Heart left ventricle (tissue), 16 donors: Measurements from ENCODE around the gene RUSC2. TPM values are rescaled to one million over a fixed set of nuclear protein-coding genes. Genes with fewer than 3 reads are reported as not detected.

Experiments
- ATAC-seq, 4 donors: fragments of 200-7000 bp; cut with Tn5 transposase; one replicate each; pipeline ENCODE4 v1.9.1; 2020 to 2022; ENCODE audit warnings: moderate library complexity in 4 of 4, mild to moderate bottlenecking in 3 of 4, moderate number of reproducible peaks in 1 of 4
- DNase-seq, 5 donors: peaks; one replicate each; pipeline ENCODE4 v3.0.0-alpha.2; 2020
- H3K27ac ChIP-seq, 12 donors: fragments of 200-600 bp; sonication (generic) in 4 of 12; one replicate each; pipeline versions ENCODE4 v1.5.0 to v1.8.0; 2016 to 2022; ENCODE audit warnings: mild to moderate bottlenecking in 2 of 12
- H3K27me3 ChIP-seq, 9 donors: fragments of 200-600 bp; sonication (generic) in 2 of 9; one replicate each; pipeline versions ENCODE4 v1.5.1 to v1.8.0; 2016 to 2022; ENCODE audit warnings: mild to moderate bottlenecking in 3 of 9
- H3K36me3 ChIP-seq, 9 donors: fragments of 200-600 bp; sonication (generic) in 2 of 9; one replicate each; pipeline versions ENCODE4 v1.5.0 to v1.8.0; 2018 to 2022; ENCODE audit warnings: mild to moderate bottlenecking in 2 of 9
- H3K4me1 ChIP-seq, 12 donors: fragments of 200-600 bp; sonication (generic) in 4 of 12; one replicate each; pipeline versions ENCODE4 v1.5.0 to v1.8.0; 2016 to 2022; ENCODE audit warnings: mild to moderate bottlenecking in 3 of 12
- H3K4me3 ChIP-seq, 12 donors: fragments of 200-600 bp; sonication (generic) in 4 of 12; one replicate each; pipeline versions ENCODE4 v1.5.0 to v1.8.0; 2017 to 2022; ENCODE audit warnings: mild to moderate bottlenecking in 9 of 12, moderate library complexity in 4 of 12
- H3K9me3 ChIP-seq, 12 donors: fragments of 200-600 bp; sonication (generic) in 4 of 12; one replicate each; pipeline versions ENCODE4 v1.5.0 to v1.8.0; 2016 to 2022; ENCODE audit warnings: mild to moderate bottlenecking in 1 of 12
- POLR2A ChIP-seq, 2 donors: fragments of 450-650 bp; IDR thresholded peaks; one replicate each; pipeline ENCODE4 v1.6.1; 2017; ENCODE audit warnings: antibody characterized with exemption in 2 of 2, mild to moderate bottlenecking in 2 of 2, moderate library complexity in 2 of 2
- WGBS, 4 donors: extraction: QIAGEN DNeasy Blood & Tissue Kit in 2 of 4; methylation state at CpG; one replicate each; pipeline versions ENCODE4 v1.1.5 to v1.1.7; 2013 to 2018; 5-methylcytosine and 5-hydroxymethylcytosine counted together
- intact Hi-C, 10 donors: fragments of 100-400 bp; cut with DNase I; formaldehyde crosslinking; loops; one replicate each; pipeline versions ENCODE4 v1.11.1 to v1.14.2; 2022
- polyA plus RNA-seq, 2 donors: library from polyadenylated mRNA; stranded (reverse); fragments of 200-250 nt; gene quantifications; one replicate each; pipeline ENCODE4 v1.2.3, GENCODE V29; 2013
- total RNA-seq, 9 donors: library from RNA; depleted of rRNA in 2 of 9; stranded (reverse); fragments of >200 nt in 2 of 9; fragmentation: NEBNext Ultra II Directional in 3 of 9; extraction: Animal tissue kit (Norgen Biotek cat#: 25700) in 3 of 9; gene quantifications; one replicate each; pipeline versions ENCODE4 v1.1.0 to v1.2.4, GENCODE V29; 2016 to 2023
- TF ChIP-seq, protein P1 (sequence below), 12 donors: fragments of 200-600 bp; sonication (generic) in 4 of 12; IDR thresholded peaks; one replicate each; pipeline versions ENCODE4 v1.5.0 to v1.8.0; 2018 to 2022; ENCODE audit warnings: antibody characterized with exemption in 12 of 12, mild to moderate bottlenecking in 5 of 12
- donor health status: ischemic (EF 13 %, LVEDD 7.1; RV severe dilation, severe dysfunction).
- donor health status: healthy with polysubstance abuse.
- donor health status: DM: no; HTN: yes; CAD: no.
- donor health status: DM: no; HTN: no; CAD: no.
- donor health status: ischemic (EF 25% LVEDD 6.9; RV normal size, moderate dysfunction).
- donor health status: ischemic (EF 25% LVEDD 5.7; RV mildly dilated, moderate dysfunction).
- donor health status: healthy.
- donor health status: DM: yes; HTN: yes; CAD: no.
- donor health status: ischemic (EF 35%, LVEDD 5.7; RV mildly dilated, moderate dysfunction).
- donor health status: nonischemic (EF 11% LVEDD 7.7; RV severe dilation, severe dysfunction).
- donor health status: DM: yes; HTN: yes; CAD: no.
- donor health status: PGD.
- donor health status: ischemic (EF 29% LVEDD 5.4; RV normal size, mild dysfunction).
- donor health status: nonischemic (EF 23%, LVEDD 6.1; RV moderate dilation, normal function).

The RUSC2 gene
- total and polyA plus RNA-seq, 11 donors, result 23.0 to 56.1 (median 30.5) TPM

DNA sequence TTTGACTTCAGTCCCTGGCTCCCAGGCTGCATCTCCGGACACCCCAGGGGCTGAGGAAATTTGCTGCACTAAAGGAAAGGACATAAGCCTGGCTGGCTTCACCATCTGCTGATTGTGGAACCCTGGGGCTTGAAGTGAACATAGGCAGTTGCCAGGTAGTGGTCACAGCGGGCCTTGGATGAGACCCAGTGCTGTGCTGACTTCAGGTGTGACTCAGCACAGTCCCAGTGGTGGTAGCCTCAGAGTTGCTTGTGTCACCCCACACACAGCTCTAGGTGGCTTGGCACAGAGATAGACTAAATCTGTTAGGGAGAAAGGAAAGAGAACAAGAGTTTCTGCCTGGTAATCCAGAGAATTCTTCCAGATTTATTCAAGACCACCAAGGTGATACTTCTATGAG, 36.1 kb upstream of the RUSC2 start:
- WGBS, 4 donors, result 80 to 91% (median 86%) methylated on average over 2 of the region's 2 CpGs
- H3K4me3 ChIP-seq, result no peak overlapping the region
- H3K9me3 ChIP-seq, result peaks cover 0 to 15% (median 0%) of the 10 kb centered on the region in 12 donors
- TF ChIP-seq, protein P1, sequence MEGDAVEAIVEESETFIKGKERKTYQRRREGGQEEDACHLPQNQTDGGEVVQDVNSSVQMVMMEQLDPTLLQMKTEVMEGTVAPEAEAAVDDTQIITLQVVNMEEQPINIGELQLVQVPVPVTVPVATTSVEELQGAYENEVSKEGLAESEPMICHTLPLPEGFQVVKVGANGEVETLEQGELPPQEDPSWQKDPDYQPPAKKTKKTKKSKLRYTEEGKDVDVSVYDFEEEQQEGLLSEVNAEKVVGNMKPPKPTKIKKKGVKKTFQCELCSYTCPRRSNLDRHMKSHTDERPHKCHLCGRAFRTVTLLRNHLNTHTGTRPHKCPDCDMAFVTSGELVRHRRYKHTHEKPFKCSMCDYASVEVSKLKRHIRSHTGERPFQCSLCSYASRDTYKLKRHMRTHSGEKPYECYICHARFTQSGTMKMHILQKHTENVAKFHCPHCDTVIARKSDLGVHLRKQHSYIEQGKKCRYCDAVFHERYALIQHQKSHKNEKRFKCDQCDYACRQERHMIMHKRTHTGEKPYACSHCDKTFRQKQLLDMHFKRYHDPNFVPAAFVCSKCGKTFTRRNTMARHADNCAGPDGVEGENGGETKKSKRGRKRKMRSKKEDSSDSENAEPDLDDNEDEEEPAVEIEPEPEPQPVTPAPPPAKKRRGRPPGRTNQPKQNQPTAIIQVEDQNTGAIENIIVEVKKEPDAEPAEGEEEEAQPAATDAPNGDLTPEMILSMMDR (IDR thresholded peaks at IDR 0.05), result no peak
- TF ChIP-seq POLR2A (IDR thresholded peaks at IDR 0.05), result no peak
- H3K36me3 ChIP-seq, result no peaks in the 10 kb centered on the region
- DNase-seq (no peak), ATAC-seq (no peak)
- no peak overlapping the region for H3K27ac ChIP-seq
- intact Hi-C loops, result no loop called here
- H3K27me3 ChIP-seq, result no peaks in the 10 kb centered on the region
- H3K4me1 ChIP-seq, result no peaks in the 10 kb centered on the region

DNA sequence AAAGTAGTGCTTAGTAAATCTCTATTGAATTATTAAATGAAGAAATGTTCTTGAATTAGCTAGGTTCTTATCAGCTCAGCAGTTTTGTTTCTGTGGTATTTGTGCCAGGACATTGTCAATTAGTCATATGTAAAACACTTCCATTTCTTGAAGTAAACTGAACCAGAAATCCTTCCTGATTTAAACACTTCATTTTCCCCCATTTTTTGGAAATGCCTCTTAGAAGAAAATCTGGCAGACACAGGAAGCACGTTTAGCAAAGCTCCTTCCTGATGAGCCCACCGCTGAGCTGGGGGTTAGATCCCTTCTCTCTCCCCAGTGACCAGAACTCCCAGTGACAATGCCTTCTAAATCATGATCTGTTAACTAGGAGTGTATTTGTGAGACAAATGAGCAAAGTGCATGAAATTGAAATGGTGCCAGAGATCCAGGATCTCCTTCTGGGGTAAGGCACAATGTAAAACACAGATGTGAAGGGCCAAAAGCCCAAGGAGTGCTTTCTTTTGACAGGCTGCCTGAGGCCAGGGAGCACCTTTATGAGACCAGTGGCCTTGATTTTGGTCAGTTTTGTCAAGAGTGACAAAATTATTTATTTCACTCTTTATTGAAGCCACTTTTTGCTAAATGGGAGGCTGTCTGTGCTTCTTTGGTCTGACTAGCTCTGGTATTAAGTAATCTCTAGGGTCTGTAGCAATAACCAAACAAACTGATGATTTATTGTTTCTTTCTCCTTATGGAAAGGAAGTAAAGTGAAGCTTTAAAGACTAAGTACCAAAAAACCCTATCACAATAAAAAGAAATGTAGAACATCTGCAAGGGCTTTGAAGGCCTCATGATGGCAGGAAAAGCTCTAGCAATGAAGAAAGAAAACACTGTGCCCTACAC, 25.5 kb upstream of the RUSC2 start:
- WGBS, 4 donors, result 30 to 43% (median 38%) methylated on average over 2 of the region's 2 CpGs

DNA sequence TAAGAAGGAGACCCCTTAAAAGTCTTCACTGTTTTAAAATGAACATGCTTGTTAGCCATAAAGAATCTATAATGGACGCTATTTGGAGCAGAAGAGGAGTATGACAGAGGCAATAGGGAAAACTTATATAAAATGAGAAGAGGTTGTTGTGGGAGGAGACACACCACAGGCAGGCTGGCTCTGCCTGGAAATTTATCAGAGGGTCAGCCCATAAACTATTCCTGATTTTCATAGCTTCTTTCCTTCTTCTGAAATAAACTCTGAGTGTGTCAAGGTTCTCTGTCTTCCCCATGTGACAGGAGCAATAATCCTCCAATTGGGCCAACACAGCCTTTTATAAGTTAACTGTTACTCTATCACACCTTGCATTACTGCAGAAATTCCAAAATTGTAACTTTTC, 19.6 kb upstream of the RUSC2 start:
- ATAC-seq (no peak), DNase-seq (no peak)
- no peaks in the 10 kb centered on the region for H3K4me1 ChIP-seq
- 72 to 90% (median 83%) methylated on average over 1 of the region's 1 CpG for WGBS, 4 donors
- H3K36me3 ChIP-seq, result no peaks in the 10 kb centered on the region
- no peaks in the 10 kb centered on the region for H3K9me3 ChIP-seq
- no peaks in the 10 kb centered on the region for H3K27me3 ChIP-seq
- H3K27ac ChIP-seq, result no peak overlapping the region
- intact Hi-C loops, result loop anchor here in 3 of 10 donors (10.0 kb wide), 4 partner anchors 206 to 576 kb away; a partner anchor contains a TSS
- no peak for TF ChIP-seq POLR2A (IDR thresholded peaks at IDR 0.05)
- TF ChIP-seq, protein P1 (IDR thresholded peaks at IDR 0.05), result no peak
- H3K4me3 ChIP-seq, result no peak overlapping the region

More for the DNA sequence above, 25.5 kb upstream of the RUSC2 start:
- no peaks in the 10 kb centered on the region for H3K36me3 ChIP-seq
- H3K9me3 ChIP-seq, result peaks cover 0 to 18% (median 6%) of the 10 kb centered on the region in 12 donors
- no peaks in the 10 kb centered on the region for H3K27me3 ChIP-seq
- H3K4me1 ChIP-seq, result no peaks in the 10 kb centered on the region
- no peak for DNase-seq
- H3K4me3 ChIP-seq, result no peak overlapping the region
- intact Hi-C loops, result no loop called here
- no peak for ATAC-seq
- no peak overlapping the region for H3K27ac ChIP-seq
- TF ChIP-seq, protein P1 (IDR thresholded peaks at IDR 0.05), result no peak
- no peak for TF ChIP-seq POLR2A (IDR thresholded peaks at IDR 0.05)

DNA sequence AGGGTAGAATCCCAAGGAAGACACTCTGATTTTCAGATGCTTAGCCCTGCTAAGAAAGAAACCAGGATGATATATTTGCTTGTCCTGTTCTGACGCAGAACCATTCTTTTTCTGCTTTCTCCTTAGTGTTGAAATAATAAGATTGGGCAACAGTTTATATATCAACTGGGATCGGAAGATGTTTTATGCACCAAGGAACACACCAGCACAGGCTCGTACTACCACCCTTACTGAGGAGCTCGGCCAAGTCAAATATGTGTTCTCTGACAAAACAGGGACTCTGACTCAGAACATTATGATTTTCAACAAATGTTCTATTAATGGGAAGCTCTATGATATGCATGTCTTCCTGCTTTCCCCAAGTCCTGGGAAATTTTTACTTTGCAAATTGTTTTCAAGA, 19.0 kb upstream of the RUSC2 start:
- H3K4me1 ChIP-seq, result no peaks in the 10 kb centered on the region
- intact Hi-C loops, result loop anchor here in 3 of 10 donors (10.0 kb wide), 4 partner anchors 206 to 576 kb away; a partner anchor contains a TSS

More for the DNA sequence above, 19.0 kb upstream of the RUSC2 start:
- 85 to 94% (median 88%) methylated on average over 4 of the region's 4 CpGs for WGBS, 4 donors
- Histone ChIP-seq H3K27me3 (no peaks in the 10 kb centered on the region), H3K4me3 (no peak overlapping the region), H3K36me3 (no peaks in the 10 kb centered on the region), H3K9me3 (no peaks in the 10 kb centered on the region), H3K27ac (no peak overlapping the region)
- ATAC-seq (no peak), DNase-seq (no peak)
- TF ChIP-seq POLR2A (IDR thresholded peaks at IDR 0.05), result no peak
- TF ChIP-seq, protein P1 (IDR thresholded peaks at IDR 0.05), result no peak
